Measurements from ENCODE around the gene HILPDA.

Gene HILPDA, protein sequence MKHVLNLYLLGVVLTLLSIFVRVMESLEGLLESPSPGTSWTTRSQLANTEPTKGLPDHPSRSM

DNA sequence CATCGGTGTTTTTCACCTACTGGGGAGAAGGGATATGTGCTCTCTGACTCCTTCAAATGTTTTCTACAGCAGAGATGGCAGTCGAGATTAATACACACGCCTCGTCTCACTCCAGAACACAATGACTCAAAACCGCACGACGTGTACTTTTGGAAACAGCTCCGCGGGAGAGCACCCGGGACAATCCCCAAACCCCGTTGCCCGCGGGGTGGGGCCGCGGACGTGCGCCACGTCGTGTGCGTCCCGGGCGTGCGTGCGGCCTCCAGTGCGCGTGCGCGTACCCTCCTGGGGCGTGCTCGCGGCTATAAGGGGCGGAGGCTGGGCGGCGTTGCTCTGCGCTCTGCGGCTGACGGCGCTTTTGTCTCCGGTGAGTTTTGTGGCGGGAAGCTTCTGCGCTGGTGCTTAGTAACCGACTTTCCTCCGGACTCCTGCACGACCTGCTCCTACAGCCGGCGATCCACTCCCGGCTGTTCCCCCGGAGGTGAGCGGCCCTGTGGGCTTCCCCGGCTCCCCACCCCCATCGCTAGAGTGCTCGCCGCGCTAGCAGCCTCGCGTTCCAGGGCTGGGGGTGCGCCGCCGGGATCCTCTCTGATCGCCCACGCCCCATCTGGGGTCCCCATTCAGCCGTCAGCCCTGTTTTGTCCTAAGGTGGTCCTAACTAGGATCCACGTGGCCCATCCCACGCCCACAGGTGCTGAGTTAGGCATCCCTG lies at the start of gene HILPDA:
Gene HILPDA, plus strand, starts transcription at position 336 of the 712 bp plus-strand sequence. CDS start 1,391 bp downstream, outside the sequence.
- CTCF ChIA-PET = interaction anchor here (1.0 to 1.5 kb wide), 4 partner anchors 14 to 40 kb away, joined by 5 to 14 read pairs (median 6); no protein-coding TSS in a partner anchor
- H3K27me3 Mint-ChIP-seq = peaks cover 35% of the 10 kb centered on the region
- peak within 1 kb of the TSS; percentile 96 for H3K27ac Mint-ChIP-seq
- H3K9me3 Mint-ChIP-seq = no peaks in the 10 kb centered on the region
- peak; percentile 95 for DNase-seq
- H3K4me3 Mint-ChIP-seq = peak within 1 kb of the TSS; percentile 88
- peaks cover 57% of the 10 kb centered on the region for H3K4me1 Mint-ChIP-seq
- H3K36me3 Mint-ChIP-seq = peaks cover 23% of the 10 kb centered on the region

DNA sequence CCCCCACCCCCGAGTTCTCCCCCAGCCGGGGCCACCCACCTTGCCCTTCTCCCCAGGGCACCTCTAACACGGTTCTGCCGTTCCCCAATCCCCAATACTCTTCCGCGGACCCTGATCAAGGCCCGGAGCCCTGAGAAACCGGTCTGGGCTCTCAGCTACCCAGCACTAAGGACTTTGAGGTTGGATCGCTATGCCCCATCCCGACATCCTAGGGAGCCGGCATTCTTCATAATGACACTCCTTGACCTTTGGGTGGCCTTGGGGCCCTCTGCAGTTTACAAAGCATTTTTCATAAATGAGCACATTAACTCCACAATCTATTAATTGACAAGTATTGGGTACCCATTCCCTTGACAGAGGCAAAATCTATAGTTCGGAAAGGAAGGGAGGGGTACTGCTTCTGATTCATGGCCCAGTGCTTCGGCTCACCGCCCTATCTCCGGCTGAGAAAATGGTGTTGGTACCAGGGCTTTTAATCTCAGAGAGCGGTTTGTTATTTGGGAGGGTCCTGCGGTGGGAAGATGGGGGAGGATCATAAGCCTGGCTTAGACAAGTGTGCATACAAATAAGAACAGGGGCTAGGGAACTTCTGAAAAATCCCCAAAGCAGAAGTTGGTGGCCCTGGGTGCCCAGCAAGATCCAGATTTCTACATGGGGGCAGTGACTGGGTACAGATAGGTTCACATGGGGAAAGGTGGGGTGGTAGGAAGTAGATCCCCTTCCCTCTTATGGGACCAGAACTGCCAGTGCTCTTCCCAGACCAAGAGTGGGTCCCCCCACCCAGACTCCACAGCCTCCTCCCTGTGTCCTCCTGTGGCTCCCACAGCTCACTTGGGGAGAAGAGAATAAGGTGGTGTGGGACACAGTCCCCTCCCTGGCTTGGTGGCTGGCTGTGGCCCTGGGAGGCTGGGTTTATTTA lies 49.1 kb upstream of the HILPDA start:
- no peaks in the 10 kb centered on the region for H3K9me3 Mint-ChIP-seq
- H3K4me1 Mint-ChIP-seq = peaks cover 60% of the 10 kb centered on the region

DNA sequence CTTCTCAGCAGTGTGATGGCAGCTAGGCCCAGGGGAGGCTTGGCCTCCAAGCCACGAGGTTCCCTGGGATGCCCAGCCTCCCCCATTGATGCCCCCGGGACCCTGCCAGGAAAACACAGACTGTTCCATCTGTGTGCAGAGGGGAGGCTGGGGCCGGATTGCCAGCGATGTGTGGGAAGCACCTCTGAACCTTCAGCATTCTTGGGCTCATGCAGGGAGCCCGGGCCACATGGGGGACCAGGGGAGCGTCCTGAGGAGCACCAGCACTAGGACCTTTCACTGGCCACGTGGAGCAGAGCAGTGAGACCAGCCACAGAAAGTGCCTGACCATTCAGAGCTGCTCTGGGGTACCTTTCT lies 48.5 kb upstream of the HILPDA start:
- CTCF ChIA-PET = interaction anchor here (2.1 to 14.3 kb wide), 3 partner anchors 9 to 60 kb away, joined by 6 to 166 read pairs (median 11); no protein-coding TSS in a partner anchor
- Mint-ChIP-seq H3K4me1 (peaks cover 60% of the 10 kb centered on the region), H3K4me3 (no peak overlapping the region), H3K9me3 (no peaks in the 10 kb centered on the region), H3K36me3 (peaks cover 8% of the 10 kb centered on the region), H3K27me3 (peaks cover 44% of the 10 kb centered on the region), H3K27ac (no peak overlapping the region)
- DNase-seq = no peak

More for the DNA sequence above, 49.1 kb upstream of the HILPDA start:
- no peak for DNase-seq
- CTCF ChIA-PET = interaction anchor here (2.1 to 14.3 kb wide), 2 partner anchors 20 to 59 kb away, joined by 6 to 166 read pairs; no protein-coding TSS in a partner anchor
- H3K27ac Mint-ChIP-seq = peak overlapping the region; percentile 29
- peaks cover 40% of the 10 kb centered on the region for H3K27me3 Mint-ChIP-seq
- H3K36me3 Mint-ChIP-seq = peaks cover 10% of the 10 kb centered on the region
- peak overlapping the region; percentile 75 for H3K4me3 Mint-ChIP-seq

DNA sequence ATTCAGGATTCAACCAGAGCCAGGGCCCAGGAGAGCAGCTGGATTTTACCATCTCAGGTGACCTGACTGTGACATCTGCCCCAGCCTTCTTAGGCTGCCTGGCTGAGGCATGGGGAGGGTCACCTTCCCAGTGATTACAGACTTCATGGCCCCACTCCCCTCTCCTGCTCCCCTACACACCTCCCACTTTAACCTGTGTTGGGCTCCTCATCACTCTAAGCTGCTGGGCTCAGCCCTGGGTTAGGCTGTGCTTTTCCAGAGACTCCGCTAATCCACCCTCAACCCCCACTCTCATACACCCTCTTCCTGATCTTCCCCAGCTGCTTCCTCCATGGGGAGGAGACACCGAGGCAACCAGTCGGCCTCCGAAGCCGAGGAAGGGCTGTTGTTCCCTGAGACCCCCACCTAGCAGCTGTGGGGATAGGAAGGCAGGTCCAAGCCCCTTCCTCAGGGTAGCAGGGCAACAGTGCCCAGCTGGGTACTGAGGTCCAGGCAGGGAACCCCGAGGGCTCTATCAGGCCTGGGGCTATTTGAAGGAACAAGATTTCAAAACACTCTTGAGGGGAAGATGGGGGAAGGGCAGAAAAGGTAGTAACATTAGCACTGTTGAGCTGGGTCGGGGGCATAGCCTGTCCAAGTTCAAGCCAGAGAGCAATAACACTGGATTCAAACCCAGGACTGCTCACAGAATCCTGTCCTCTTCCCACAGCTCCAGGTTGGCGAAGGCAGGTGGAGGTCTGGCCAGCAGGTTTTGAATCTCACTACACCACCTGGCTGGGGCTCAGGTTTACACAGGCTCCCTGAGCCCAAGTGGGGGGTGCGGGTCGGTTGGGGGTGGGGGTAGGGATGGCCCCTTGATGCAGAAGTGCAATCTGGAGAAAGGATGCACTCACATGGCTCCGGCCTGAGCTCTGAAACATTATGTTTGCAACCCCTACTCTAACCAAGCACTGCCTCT lies 47.6 kb upstream of the HILPDA start:
- H3K36me3 Mint-ChIP-seq = peaks cover 3% of the 10 kb centered on the region
- H3K27me3 Mint-ChIP-seq = peaks cover 52% of the 10 kb centered on the region
- peak overlapping the region; percentile 85 for H3K4me3 Mint-ChIP-seq
- no peak overlapping the region for H3K27ac Mint-ChIP-seq
- no peak for DNase-seq
- peaks cover 56% of the 10 kb centered on the region for H3K4me1 Mint-ChIP-seq
- no peaks in the 10 kb centered on the region for H3K9me3 Mint-ChIP-seq
- CTCF ChIA-PET = interaction anchor here (0.7 to 14.3 kb wide), 7 partner anchors 9 to 61 kb away, joined by 3 to 166 read pairs (median 4); no protein-coding TSS in a partner anchor

DNA sequence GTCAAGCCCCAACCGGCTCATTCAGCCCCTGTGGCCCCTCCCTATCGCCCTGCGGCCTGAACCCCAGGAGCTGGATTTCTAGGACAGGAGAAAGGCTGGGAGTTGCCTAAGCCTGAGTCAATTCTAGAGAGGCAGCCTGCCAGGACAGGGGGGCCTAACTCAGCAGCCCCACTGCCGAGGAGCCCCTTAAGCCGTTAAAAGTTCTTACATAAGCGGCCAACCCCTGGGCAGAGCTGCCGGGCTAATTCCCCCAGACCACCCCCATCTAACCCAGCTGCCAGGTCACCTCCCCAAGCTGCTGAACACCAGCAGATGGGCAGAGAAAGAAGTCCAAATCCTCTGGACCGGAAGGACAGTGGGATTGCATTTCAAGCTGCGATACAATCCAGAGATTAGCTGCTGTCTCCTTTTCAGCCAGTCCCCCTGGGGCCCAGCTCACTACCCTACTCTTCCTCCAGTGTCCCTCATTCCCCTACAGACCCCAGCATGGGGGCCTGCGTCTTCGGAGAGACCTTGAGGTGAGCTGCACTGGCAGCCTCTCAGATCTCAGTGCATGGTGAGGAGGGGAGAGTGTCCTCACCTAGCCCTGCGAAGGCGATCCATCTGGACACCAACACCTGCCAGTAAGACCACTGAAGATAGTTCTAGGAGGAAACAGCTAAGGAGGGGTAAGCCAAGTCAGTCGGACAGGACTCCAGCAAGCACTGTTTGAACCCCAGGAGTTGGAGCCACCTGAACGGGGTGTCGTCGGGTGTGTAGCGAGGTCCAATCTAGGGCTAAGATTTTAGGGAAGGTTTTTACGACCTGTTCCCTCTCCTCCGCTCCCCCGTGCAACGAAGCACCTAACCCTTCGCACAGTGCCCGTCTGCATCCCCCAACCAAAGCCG lies 46.7 kb upstream of the HILPDA start:
- Mint-ChIP-seq H3K4me3 (peak overlapping the region; percentile 85), H3K36me3 (no peaks in the 10 kb centered on the region), H3K4me1 (peaks cover 48% of the 10 kb centered on the region), H3K27me3 (peaks cover 61% of the 10 kb centered on the region), H3K27ac (peak overlapping the region; percentile 82), H3K9me3 (no peaks in the 10 kb centered on the region)
- CTCF ChIA-PET = interaction anchor here (1.0 to 14.3 kb wide), 5 partner anchors 11 to 51 kb away, joined by 4 to 166 read pairs (median 4); no protein-coding TSS in a partner anchor
- DNase-seq = peak; percentile 23

DNA sequence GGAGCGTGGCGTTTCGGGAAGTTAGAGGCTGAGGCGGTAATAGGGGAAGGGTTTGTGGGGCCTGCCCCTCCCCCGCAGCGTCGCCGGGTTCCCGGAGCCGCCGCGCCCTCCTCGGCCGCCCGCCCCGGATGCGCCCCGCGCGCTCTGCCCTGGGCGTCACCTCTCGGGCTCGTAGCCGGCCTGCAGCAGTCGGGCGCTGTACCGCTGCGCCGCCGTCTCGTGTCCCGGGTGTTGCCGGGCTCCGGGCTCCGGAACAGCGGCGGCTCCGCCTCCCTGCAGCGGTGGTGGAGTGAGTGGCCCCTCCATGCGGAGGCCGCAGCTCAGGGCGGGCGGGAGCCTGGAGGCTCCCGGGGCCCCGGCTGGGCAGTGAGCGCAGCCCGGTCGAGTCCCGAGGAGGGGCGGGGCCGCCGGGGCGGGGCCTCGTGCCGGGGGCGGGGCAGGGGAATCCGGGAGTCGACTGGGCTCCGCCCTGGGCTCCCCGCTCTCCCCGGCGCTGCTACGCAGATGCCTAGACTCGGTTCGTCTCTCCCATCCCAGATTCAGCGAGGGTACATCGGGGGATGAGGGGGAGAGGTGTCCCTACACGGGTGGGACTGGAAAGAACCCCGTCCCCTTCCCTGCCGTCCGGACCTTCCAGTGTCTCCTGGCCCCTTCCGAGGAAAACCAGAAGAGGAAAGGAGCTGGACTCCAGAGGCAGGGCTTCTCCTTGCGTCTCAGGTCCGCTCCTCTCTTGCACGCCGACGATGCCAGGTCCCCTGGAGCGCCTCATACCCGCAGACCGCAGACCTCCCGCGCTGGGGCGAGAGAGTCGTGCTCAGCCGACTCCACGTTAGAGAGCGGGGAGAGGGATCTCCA lies 45.9 kb upstream of the HILPDA start, which contains the start of gene IMPDH1:
Gene IMPDH1, minus strand, starts transcription at position 387 of the 855 bp plus-strand sequence. Its CDS starts 81 bp downstream, at position 306.
- DNase-seq = peak; percentile 91
- CTCF ChIA-PET = interaction anchor here (2.2 to 14.3 kb wide), 2 partner anchors 12 to 17 kb away, joined by 11 to 166 read pairs; no protein-coding TSS in a partner anchor
- H3K27ac Mint-ChIP-seq = peak within 1 kb of the TSS; percentile 84
- no peaks in the 10 kb centered on the region for H3K36me3 Mint-ChIP-seq
- peaks cover 39% of the 10 kb centered on the region for H3K4me1 Mint-ChIP-seq
- H3K4me3 Mint-ChIP-seq = peak within 1 kb of the TSS; percentile 91
- peaks cover 67% of the 10 kb centered on the region for H3K27me3 Mint-ChIP-seq
- H3K9me3 Mint-ChIP-seq = no peaks in the 10 kb centered on the region

DNA sequence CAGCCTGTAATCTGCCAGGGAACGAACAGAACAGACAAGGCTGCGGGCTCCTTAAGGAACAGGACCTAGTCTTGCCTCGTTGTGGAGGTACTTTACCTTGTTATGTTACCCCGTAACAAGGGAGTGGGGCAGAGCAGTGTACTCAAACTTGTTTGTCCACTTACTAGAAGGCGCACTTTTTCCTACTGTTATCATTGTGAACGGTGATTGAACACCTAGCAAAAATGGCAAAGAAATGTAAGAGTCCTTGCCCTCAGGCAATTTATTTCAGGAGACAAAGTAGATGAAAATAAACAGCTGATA lies 45.3 kb upstream of the HILPDA start:
- no peak for DNase-seq
- H3K36me3 Mint-ChIP-seq = no peaks in the 10 kb centered on the region
- H3K27ac Mint-ChIP-seq = peak overlapping the region; percentile 84
- H3K9me3 Mint-ChIP-seq = no peaks in the 10 kb centered on the region
- peaks cover 36% of the 10 kb centered on the region for H3K4me1 Mint-ChIP-seq
- CTCF ChIA-PET = interaction anchor here (14.3 kb wide), 1 partner anchor 16 kb away, joined by 166 read pairs; no protein-coding TSS in a partner anchor
- H3K27me3 Mint-ChIP-seq = peaks cover 67% of the 10 kb centered on the region
- peak overlapping the region; percentile 91 for H3K4me3 Mint-ChIP-seq

DNA sequence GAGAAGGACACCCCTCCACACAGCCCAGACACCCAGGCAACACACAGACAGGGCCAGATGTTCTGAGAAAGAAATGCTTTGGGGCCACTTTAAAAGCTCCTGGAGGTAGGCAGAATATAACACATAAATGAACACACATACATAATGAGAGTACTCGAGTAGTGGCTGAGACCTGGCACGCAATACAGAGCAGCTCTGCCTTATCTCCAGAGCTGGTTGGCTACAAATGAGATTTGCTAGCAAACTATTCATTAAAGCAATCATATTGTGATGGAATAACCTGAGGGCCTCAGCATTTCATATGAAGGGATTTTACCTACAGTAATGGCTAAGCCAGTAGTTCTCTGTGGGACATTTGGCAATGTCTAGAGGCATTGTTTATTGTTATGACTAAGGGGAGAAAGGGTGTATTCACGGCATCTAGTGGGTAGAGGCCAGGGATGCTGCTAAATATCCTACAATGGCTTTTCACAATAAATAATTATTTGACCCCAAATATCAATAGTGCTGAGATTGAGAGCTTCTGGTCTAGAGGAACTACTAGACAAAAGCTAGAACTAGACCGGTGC lies 40.4 kb upstream of the HILPDA start:
- no peak for DNase-seq
- H3K9me3 Mint-ChIP-seq = no peaks in the 10 kb centered on the region
- no peak overlapping the region for H3K4me3 Mint-ChIP-seq
- H3K27me3 Mint-ChIP-seq = peaks cover 54% of the 10 kb centered on the region
- H3K4me1 Mint-ChIP-seq = peaks cover 5% of the 10 kb centered on the region
- CTCF ChIA-PET = interaction anchor here (0.8 to 14.3 kb wide), 5 partner anchors 11 to 68 kb away, joined by 3 to 166 read pairs (median 34); partner anchors contain the start of gene HILPDA
- H3K36me3 Mint-ChIP-seq = no peaks in the 10 kb centered on the region
- no peak overlapping the region for H3K27ac Mint-ChIP-seq

DNA sequence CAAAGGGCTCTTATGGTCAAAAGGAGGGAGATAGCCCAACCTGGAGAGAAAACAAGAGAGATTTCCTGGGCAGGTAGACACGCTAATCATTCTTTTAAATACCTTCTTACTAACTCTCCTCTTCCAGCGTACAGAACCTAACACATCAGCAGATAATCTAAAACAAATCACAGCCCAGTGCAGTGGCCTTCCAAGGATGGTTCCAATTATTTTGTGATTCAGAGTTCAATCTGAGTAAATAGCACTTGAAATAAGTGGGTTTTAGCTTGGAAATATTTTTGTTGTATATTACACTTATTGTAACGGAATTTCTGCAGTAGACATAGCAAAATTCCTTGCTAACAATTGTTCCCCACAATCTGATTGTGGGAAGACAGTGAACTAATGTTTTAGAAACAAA lies 38.6 kb upstream of the HILPDA start:
- CTCF ChIA-PET = interaction anchor here (1.0 to 14.3 kb wide), 6 partner anchors 9 to 70 kb away, joined by 3 to 166 read pairs (median 22); no protein-coding TSS in a partner anchor
- Mint-ChIP-seq H3K4me3 (no peak overlapping the region), H3K36me3 (no peaks in the 10 kb centered on the region), H3K27ac (no peak overlapping the region), H3K27me3 (peaks cover 46% of the 10 kb centered on the region), H3K4me1 (no peaks in the 10 kb centered on the region), H3K9me3 (no peaks in the 10 kb centered on the region)
- DNase-seq = no peak

DNA sequence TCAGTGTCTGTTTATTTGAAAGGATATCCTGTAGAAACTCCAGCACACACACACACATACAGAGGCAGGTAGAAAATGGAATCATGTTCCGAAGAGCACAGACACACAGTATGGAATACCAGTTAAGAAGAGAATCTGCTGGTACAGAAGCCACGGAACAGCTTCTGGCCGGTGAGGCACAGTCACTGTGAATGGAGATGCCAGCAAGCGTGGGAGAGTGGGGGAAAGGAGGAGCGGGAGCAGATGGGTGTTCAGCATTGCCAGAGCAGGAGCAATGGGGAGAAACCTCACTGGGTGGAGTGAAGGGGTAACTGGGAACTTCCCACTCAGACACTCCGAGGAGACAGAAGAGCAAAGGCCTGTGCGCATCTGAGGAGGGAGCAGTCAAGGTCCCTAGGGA lies 36.4 kb upstream of the HILPDA start:
- no peak overlapping the region for H3K4me3 Mint-ChIP-seq
- H3K36me3 Mint-ChIP-seq = no peaks in the 10 kb centered on the region
- peaks cover 27% of the 10 kb centered on the region for H3K27me3 Mint-ChIP-seq
- DNase-seq = no peak
- no peaks in the 10 kb centered on the region for H3K9me3 Mint-ChIP-seq
- H3K27ac Mint-ChIP-seq = no peak overlapping the region
- H3K4me1 Mint-ChIP-seq = no peaks in the 10 kb centered on the region
- CTCF ChIA-PET = interaction anchor here (2.9 to 14.3 kb wide), 5 partner anchors 7 to 72 kb away, joined by 9 to 166 read pairs (median 34); no protein-coding TSS in a partner anchor

DNA sequence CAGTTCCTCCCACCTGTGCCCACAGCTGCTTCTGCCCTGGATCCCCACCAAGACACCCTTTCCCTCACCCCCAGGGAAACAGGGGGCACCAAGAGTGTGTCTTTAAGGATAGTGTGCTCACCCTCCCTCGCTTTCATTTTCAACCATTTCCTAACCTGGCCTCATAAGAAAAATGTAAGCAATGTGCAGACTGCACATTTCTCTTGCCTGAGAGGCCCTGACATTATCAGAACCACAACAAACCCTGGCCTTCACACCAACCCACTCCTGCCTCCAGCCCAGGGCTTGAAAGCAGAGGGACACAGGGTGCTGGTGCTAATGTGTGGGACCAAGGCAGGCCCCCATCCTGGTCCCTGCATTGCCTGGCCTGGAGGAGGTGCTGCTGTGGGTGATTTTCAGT lies 34.9 kb upstream of the HILPDA start:
- CTCF ChIA-PET = no interaction called here
- Mint-ChIP-seq H3K4me1 (no peaks in the 10 kb centered on the region), H3K27ac (peak overlapping the region; percentile 1), H3K36me3 (no peaks in the 10 kb centered on the region), H3K27me3 (peaks cover 29% of the 10 kb centered on the region), H3K4me3 (no peak overlapping the region), H3K9me3 (no peaks in the 10 kb centered on the region)
- DNase-seq = no peak
